Midbrain (tissue), 1 donor: ENCODE data around the gene ACOX2.

Source experiments
- DNase-seq: peaks from one replicate; lab custom pipeline; 2025; lab: John Stamatoyannopoulos, UW

ACOX2 gene

GRCh38 chr3:58536501-58537411 is at the start of gene ACOX2:
Gene ACOX2 (minus strand): TSS chr3:58537190. CDS start chr3:58535106, 2,084 bp downstream.
- no peak for DNase-seq

DNA sequence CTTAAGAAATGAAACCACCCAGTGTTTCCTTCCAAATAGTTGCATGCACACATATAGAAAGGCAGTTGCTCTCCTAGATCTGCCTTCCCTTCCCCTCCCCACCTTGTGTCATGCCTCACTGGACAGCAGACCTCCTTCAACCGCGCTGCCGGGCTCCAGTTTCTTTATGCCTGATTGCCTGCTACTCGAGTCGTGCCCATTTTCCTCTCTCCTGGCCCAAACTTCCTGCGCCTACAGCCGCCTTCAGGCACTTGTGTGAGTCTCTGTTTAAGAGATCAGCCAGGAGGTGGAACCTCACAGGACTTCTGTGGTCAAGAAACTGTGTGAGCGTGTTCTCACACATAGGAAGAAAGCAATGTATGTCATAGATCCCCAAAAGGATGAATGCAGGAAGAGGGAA is 49.0 kb upstream of the ACOX2 start:
- no peak for DNase-seq

DNA sequence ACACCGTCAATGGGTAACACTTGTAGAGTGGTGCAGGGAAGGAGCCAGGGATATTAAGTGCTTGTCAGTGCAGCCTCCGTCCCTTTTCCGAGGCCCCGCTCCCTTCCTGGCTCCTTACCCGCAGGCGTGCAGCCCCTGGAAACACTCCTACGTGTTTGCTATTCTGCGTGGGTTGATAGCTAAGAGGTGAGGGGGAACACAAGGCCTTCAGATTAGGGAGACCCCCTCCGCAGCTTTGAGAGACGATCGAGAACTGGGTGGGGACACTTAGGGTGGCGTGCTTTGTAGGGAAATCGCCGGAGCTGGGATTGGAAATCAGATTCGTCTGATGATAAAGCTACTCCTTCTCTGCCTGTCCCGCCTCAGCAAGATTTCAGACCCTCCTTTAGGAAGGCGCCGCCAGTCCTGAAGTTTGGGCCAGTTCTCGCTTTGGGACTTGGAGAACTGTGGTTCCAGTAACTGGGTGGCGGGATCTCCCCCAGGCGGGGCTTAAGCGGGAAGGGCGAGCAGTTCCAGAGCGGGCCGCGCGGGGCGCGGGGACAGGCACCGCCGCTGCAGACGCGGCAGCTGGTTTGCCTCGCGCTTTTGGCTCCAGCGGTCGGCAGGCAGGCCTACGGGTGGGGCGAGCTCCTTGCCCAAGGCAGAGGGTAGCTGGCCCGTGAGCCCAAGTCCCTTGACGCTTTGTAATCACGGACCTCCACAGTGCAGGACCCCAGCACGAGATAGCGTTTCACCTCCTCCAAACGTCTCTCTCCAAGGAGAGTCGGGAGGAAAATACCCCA is 48.2 kb upstream of the ACOX2 start:
- DNase-seq: peak; percentile 82

DNA sequence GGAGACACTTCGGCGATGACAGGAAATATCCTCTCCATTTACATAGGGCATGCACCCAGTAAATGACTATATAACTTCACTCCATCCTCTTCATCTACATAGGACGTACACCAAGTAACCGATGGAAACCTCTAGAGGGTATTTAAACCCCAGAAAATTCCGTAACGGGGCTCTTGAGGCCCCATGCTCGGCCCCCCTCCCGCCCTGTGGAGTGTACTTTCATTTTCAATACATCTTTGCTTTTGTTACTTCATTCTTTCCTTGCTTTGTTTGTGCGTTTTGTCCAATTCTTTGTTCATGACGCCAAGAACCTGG is 47.7 kb upstream of the ACOX2 start:
- peak; percentile 53 for DNase-seq

DNA sequence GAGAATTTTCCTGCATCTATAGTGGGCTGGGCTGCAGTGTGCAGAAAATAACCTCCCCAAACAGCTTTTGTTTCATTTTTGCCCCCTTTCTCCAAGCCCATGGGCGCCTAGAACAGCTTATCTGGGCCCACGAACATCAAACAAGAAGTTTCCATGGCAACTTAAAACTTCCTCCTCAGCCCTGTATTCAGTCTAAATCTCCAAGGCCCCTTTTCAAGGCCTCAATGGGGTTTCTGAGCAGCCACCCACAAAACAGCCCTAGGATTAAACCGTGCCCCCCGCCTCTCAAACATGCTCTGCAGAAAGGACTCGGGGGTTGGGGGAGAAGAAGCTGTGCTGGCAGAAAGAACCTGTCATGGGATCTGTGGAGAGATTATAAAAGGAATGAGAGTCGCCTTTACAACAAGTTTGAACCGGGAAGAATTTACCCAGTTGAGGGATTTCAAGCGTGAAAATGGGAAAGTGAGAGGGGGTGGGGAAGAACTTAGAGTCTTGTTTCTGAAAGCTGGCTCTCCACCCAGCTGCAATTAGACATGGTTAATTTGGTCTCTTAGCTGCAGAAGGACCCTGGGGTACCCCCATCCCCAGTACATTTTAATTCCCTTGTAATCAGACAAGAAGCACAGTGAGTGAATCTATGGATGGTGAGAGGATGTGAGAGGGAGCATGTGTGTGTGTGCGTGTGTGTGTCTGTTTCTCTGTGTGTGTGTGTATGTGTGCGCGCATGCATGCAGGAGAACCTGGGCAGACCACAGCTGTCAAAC is 44.5 kb upstream of the ACOX2 start:
- DNase-seq: peak; percentile 68

GRCh38 chr3:58580826-58581327 is 43.9 kb upstream of the ACOX2 start:
- DNase-seq: no peak

- no peak for DNase-seq
Measured at GRCh38 chr3:58578873-58579272, 41.9 kb upstream of the ACOX2 start.

DNA sequence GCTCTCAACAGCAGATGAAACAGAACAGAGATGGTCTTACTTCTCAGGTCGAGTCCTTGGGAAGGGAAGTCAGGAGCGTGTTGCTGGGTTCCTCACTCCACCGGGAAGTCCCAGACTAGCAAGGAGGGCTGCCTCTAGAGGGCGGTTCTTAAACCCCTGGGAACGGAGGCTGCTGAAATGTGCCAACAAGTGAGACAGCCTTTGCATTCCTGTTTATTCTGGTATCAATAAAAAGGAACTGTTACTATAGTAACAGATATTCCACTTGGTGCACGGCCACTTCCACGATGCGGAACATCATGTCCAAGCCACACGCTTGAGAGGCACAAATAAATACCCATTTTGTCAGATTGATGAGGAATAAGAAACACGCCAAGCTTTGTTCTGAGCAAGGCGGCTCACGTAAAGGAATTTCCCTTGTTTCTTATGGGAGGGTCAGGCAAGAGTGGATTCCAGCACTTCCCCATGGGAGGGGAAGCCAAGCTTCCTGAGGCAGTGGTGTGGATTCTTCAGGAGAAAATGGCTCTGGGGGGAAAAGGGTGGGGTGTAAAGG is 40.4 kb upstream of the ACOX2 start, which contains the start of gene FAM107A:
Gene FAM107A (minus strand): TSS at position 123 of the 553 bp plus-strand sequence. CDS start 7,531 bp downstream, outside the sequence.
- peak; percentile 61 for DNase-seq

- no peak for DNase-seq
Measured at GRCh38 chr3:58576716-58577115, 39.7 kb upstream of the ACOX2 start.

- DNase-seq: no peak
Measured at GRCh38 chr3:58575971-58576652, 39.1 kb upstream of the ACOX2 start.

- DNase-seq: peak; percentile 11
Measured at GRCh38 chr3:58574682-58575081, 37.7 kb upstream of the ACOX2 start.

DNA sequence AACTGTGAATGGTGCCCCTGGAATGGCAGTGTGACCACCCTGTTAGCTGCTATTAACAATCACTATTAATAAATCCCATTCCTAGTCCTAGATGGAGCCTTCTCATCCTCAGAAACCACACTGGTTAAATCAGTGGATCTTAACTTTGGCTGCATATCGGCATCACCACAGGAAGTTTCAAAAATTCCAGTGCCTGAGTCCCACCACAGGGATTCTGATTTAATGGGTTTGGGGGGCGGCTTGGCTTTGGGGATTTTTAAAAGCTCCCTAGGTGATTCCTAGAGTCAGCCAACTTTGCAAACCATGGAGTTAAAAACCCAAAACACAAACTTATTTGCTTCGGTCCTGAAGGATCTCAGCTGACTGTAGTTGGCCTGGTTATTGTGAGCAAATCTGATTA is 37.1 kb upstream of the ACOX2 start:
- DNase-seq: no peak

DNA sequence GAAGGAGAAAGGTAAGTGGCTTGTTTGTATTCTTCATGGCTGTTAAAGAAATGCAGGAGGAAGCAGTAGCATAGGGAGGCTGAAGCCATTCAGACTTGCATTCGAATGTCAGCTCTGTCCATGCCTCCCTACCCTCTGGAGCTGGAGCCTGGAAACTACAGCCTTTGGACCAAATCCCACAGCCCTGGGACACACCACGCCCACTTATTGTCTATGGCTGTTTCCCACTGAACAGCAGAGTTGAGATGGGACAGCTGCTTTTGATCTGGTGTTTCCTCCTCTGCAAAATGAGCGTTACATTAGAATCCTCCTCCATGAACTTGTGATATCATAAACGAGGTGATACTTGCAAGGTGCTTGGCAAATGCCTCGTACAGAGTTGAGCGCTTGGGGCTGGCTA is 36.6 kb upstream of the ACOX2 start:
- DNase-seq: no peak

- no peak for DNase-seq
Measured at GRCh38 chr3:58572634-58573230, 35.7 kb upstream of the ACOX2 start.

DNA sequence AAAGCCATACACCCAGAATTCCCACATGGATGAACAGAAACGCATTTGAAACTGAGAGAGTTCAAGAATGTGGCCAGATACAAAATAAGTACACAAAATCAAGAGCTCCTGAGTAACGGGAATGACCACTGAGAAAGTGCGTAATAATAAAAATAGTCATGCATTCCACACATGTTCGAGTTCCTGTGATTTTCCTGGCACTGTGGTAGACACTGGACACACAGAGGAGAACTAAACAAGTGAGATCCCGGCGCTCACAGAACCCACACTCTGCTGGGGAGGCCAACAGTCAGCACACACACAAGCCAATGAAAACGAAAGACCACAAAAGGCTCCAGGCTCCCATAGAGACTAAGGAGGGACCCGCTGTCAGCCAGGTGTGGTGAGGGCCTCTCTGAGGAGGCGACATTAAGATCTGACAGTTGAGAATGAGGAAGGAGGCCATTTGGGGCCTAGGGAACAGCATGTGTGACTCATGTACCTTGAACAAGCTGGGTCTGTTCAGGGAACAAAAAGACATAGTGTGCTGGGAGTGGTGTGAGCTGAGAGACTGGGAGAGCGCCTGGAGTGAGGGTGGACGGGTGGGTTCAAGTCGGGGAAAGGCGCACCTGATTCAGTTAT is 35.1 kb upstream of the ACOX2 start:
- no peak for DNase-seq

- DNase-seq: no peak
Measured at GRCh38 chr3:58570851-58571250, 33.9 kb upstream of the ACOX2 start.

GRCh38 chr3:58569287-58570001 is 32.5 kb upstream of the ACOX2 start:
- DNase-seq: no peak

GRCh38 chr3:58568572-58569286 is 31.7 kb upstream of the ACOX2 start:
- DNase-seq: peak; percentile 83

DNA sequence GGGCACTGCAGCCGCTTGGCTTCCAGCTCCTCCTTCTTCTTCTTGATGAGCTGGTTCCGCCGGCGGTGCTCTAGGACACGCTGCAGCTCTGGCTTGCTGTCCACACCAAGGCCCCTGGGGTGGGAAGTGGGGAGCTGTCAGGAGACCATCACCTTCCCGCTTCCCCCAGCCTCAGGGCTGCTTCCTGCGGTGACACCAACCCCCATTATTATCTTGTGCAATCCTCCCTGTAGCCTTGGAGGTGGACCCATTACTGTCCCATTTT is 30.2 kb upstream of the ACOX2 start:
- no peak for DNase-seq
